ENCODE data around the gene HYKK.
"Not testable (repeated sequence)": the region's sequence is repeated elsewhere in the genome, so short reads cannot be mapped to it uniquely, and the experiment has no call there.

Gene HYKK

GRCh38 chr15:78540141-78540870 lies 32.9 kb downstream of the HYKK start, which contains the start of gene PSMA4:
Gene PSMA4, plus strand, starts transcription at chr15:78540444. Its CDS starts 1,484 bp downstream, at chr15:78541928.
- no peak for DNase-seq (ENCODE audit: low read depth)

GRCh38 chr15:78540871-78541743 lies 33.7 kb downstream of the HYKK start:
- no peak for DNase-seq (ENCODE audit: low read depth)

- no peak for DNase-seq (ENCODE audit: low read depth)
Measured at GRCh38 chr15:78541744-78542034, 34.3 kb downstream of the HYKK start.

GRCh38 chr15:78542647-78543046 lies 35.3 kb downstream of the HYKK start:
- DNase-seq (ENCODE audit: low read depth), result no peak

GRCh38 chr15:78550194-78550593 lies 42.8 kb downstream of the HYKK start:
- no peak for DNase-seq (ENCODE audit: low read depth)

- DNase-seq (ENCODE audit: low read depth), result no peak
Measured at GRCh38 chr15:78550815-78551214, 43.4 kb downstream of the HYKK start.

- DNase-seq (ENCODE audit: low read depth), result no peak
Measured at GRCh38 chr15:78551902-78552301, 44.5 kb downstream of the HYKK start.

GRCh38 chr15:78552597-78552996 lies 45.2 kb downstream of the HYKK start:
- no peak for DNase-seq (ENCODE audit: low read depth)

GRCh38 chr15:78560201-78560600 lies 52.8 kb downstream of the HYKK start:
- not testable (repeated sequence) for DNase-seq (ENCODE audit: low read depth)

- DNase-seq (ENCODE audit: low read depth), result no peak
Measured at GRCh38 chr15:78561490-78561889, 54.1 kb downstream of the HYKK start.

- no peak for DNase-seq (ENCODE audit: low read depth)
Measured at GRCh38 chr15:78563092-78563491, 55.7 kb downstream of the HYKK start.

GRCh38 chr15:78564743-78565096 lies 57.3 kb downstream of the HYKK start:
- no peak for DNase-seq (ENCODE audit: low read depth)

- DNase-seq (ENCODE audit: low read depth), result peak; percentile 35
Measured at GRCh38 chr15:78565097-78565950, 57.9 kb downstream of the HYKK start, which contains the start of gene CHRNA5. Gene CHRNA5, plus strand, starts transcription at chr15:78565520. Its CDS starts 200 bp downstream, at chr15:78565720.

- no peak for DNase-seq (ENCODE audit: low read depth)
Measured at GRCh38 chr15:78565951-78566774, 58.8 kb downstream of the HYKK start.

GRCh38 chr15:78567531-78567930 lies 60.2 kb downstream of the HYKK start:
- no peak for DNase-seq (ENCODE audit: low read depth)

GRCh38 chr15:78570710-78571109 lies 63.3 kb downstream of the HYKK start:
- no peak for DNase-seq (ENCODE audit: low read depth)

GRCh38 chr15:78571382-78571781 lies 64.0 kb downstream of the HYKK start:
- DNase-seq (ENCODE audit: low read depth), result no peak

- no peak for DNase-seq (ENCODE audit: low read depth)
Measured at GRCh38 chr15:78573416-78573815, 66.0 kb downstream of the HYKK start.

GRCh38 chr15:78574944-78575343 lies 67.6 kb downstream of the HYKK start:
- DNase-seq (ENCODE audit: low read depth), result no peak

All from non-pigmented ciliary epithelial cell (primary cell).